Suprapubic skin (tissue), 4 donors: ENCODE measurements around the gene EYA2. TPM values are rescaled to one million over a fixed set of nuclear protein-coding genes. Genes with fewer than 3 reads are reported as not detected.

ENCODE experiments used
- DNase-seq, 2 donors: peaks; one replicate each; pipeline ENCODE4 v3.0.0-alpha.2; 2019; ENCODE audit warnings: low spot score in 2 of 2
- H3K27ac ChIP-seq: fragments of 200-600 bp; sonication (generic); one replicate; pipeline ENCODE4 v1.5.1; 2019
- H3K27me3 ChIP-seq: fragments of 200-600 bp; sonication (generic); one replicate; pipeline ENCODE4 v1.5.1; 2019
- H3K36me3 ChIP-seq: fragments of 200-600 bp; sonication (generic); one replicate; pipeline ENCODE4 v1.5.1; 2019
- H3K4me1 ChIP-seq: fragments of 200-600 bp; sonication (generic); one replicate; pipeline ENCODE4 v1.5.1; 2019
- H3K4me3 ChIP-seq: fragments of 200-600 bp; sonication (generic); one replicate; pipeline ENCODE4 v1.5.1; 2019; ENCODE audit warnings: mild to moderate bottlenecking
- H3K9me3 ChIP-seq: fragments of 200-600 bp; sonication (generic); one replicate; pipeline ENCODE4 v1.5.1; 2019
- EP300 ChIP-seq: sonication (generic); formaldehyde crosslinking; IDR thresholded peaks from one replicate; pipeline ENCODE4 v1.6.1; 2017; ENCODE audit warnings: antibody characterized with exemption
- POLR2A ChIP-seq, 2 donors: fragments of 450-650 bp; IDR thresholded peaks; one replicate each; pipeline ENCODE4 v1.6.1; 2017; ENCODE audit warnings: antibody characterized with exemption in 2 of 2, mild to moderate bottlenecking in 2 of 2, moderate library complexity in 2 of 2
- POLR2AphosphoS5 ChIP-seq, 3 donors: sonication (generic); formaldehyde crosslinking; IDR thresholded peaks; one replicate each; pipeline ENCODE4 v1.6.1; 2017; ENCODE audit warnings: antibody characterized with exemption in 3 of 3
- WGBS: methylation state at CpG from one replicate; pipeline ENCODE4 v1.1.5; 2018; 5-methylcytosine and 5-hydroxymethylcytosine counted together
- total RNA-seq, 4 donors: library from RNA; depleted of rRNA; stranded (reverse); fragments of >200 nt; gene quantifications; one replicate each; pipeline ENCODE4 v1.1.0, GENCODE V29; 2016
- TF ChIP-seq, protein P1 (sequence below), 2 donors: fragments of 200-600 bp in 1 of 2; fragments of 450-650 bp in 1 of 2; sonication (generic) in 1 of 2; IDR thresholded peaks; one replicate each; pipeline ENCODE4 v1.5.1; 2016 to 2019; ENCODE audit warnings: antibody characterized with exemption in 2 of 2, mild to moderate bottlenecking in 1 of 2, moderate library complexity in 1 of 2

Gene EYA2
- total RNA-seq, 4 donors from 2014 or later, result 2.3 to 4.0 (median 3.3) TPM

DNA sequence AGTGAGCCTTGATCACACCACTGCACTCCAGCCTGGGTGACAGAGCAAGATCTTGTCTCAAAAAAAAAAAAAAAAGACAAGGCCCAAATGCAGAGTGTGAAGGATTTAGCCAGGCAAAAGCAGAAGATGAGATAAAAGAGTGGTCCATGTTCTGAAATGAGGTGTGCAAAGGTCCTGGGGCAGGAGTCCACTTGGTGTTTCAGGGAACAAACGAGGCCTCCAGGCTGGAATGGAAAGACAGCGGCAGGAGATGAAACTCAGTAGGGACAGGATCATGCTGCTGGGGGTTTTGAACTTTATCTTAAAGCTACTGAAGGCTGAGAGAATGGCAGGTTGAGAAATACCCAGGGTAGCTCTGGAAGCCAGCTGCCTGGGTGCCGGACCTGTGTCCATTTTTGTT is 283.6 kb downstream of the EYA2 start:
- H3K9me3 ChIP-seq, result no peaks in the 10 kb centered on the region
- 78% methylated on average over 3 of the region's 3 CpGs for WGBS
- no peak for DNase-seq
- TF ChIP-seq EP300, result no peak
- TF ChIP-seq POLR2AphosphoS5 (IDR thresholded peaks at IDR 0.05), result no peak
- TF ChIP-seq POLR2A (IDR thresholded peaks at IDR 0.05), result no peak
- TF ChIP-seq, protein P1, sequence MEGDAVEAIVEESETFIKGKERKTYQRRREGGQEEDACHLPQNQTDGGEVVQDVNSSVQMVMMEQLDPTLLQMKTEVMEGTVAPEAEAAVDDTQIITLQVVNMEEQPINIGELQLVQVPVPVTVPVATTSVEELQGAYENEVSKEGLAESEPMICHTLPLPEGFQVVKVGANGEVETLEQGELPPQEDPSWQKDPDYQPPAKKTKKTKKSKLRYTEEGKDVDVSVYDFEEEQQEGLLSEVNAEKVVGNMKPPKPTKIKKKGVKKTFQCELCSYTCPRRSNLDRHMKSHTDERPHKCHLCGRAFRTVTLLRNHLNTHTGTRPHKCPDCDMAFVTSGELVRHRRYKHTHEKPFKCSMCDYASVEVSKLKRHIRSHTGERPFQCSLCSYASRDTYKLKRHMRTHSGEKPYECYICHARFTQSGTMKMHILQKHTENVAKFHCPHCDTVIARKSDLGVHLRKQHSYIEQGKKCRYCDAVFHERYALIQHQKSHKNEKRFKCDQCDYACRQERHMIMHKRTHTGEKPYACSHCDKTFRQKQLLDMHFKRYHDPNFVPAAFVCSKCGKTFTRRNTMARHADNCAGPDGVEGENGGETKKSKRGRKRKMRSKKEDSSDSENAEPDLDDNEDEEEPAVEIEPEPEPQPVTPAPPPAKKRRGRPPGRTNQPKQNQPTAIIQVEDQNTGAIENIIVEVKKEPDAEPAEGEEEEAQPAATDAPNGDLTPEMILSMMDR (IDR thresholded peaks at IDR 0.05), result no peak
- no peak overlapping the region for H3K27ac ChIP-seq
- H3K27me3 ChIP-seq, result no peaks in the 10 kb centered on the region
- no peaks in the 10 kb centered on the region for H3K4me1 ChIP-seq
- H3K36me3 ChIP-seq, result no peaks in the 10 kb centered on the region
- H3K4me3 ChIP-seq, result no peak overlapping the region

DNA sequence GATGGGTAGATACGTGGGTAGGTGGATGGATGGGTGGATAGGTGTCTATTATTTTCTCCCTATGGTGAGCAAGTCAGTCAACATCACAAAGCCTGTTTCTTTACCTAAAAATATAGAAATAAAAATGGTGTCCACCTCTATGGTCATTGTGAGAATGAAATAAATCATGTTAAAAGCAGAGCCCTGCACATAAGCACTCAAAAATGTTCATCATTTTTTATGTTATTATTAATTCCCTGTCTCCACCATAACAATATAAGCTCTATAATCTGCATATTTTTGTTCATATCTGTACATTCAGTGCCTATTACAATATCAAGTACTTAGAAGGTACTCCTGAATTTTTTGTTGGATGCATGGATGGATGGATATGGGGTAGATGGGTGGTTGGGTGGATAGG is 284.2 kb downstream of the EYA2 start:
- no peak for DNase-seq
- Histone ChIP-seq H3K36me3 (no peaks in the 10 kb centered on the region), H3K9me3 (no peaks in the 10 kb centered on the region), H3K27ac (no peak overlapping the region), H3K27me3 (no peaks in the 10 kb centered on the region), H3K4me3 (no peak overlapping the region), H3K4me1 (no peaks in the 10 kb centered on the region)
- no peak for TF ChIP-seq EP300
- TF ChIP-seq, protein P1 (IDR thresholded peaks at IDR 0.05), result no peak
- no peak for TF ChIP-seq POLR2A (IDR thresholded peaks at IDR 0.05)
- no peak for TF ChIP-seq POLR2AphosphoS5 (IDR thresholded peaks at IDR 0.05)
- 100% methylated on average over 1 of the region's 1 CpG for WGBS

DNA sequence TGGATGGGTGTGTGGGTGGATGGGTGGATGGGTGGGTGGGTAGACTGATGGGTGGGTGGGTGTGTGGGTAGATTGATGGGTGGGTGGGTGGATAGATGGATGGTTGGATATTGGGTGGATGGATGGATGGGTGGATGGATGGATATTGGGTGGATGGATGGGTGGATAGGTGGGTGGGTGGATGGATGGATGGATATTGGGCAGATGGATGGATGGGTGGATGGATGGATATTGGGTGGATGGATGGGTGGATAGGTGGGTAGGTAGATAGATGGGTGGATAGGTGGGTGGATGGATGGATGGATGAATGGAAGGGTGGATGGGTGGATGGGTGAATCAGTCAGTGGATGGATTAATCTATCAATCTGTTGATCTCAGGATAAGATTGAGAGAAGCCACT is 284.6 kb downstream of the EYA2 start:
- Histone ChIP-seq H3K27ac (no peak overlapping the region), H3K9me3 (no peaks in the 10 kb centered on the region), H3K36me3 (no peaks in the 10 kb centered on the region), H3K27me3 (no peaks in the 10 kb centered on the region), H3K4me3 (no peak overlapping the region), H3K4me1 (no peaks in the 10 kb centered on the region)
- no peak for DNase-seq
- no peak for TF ChIP-seq EP300
- TF ChIP-seq, protein P1 (IDR thresholded peaks at IDR 0.05), result no peak
- no peak for TF ChIP-seq POLR2AphosphoS5 (IDR thresholded peaks at IDR 0.05)
- TF ChIP-seq POLR2A (IDR thresholded peaks at IDR 0.05), result no peak

DNA sequence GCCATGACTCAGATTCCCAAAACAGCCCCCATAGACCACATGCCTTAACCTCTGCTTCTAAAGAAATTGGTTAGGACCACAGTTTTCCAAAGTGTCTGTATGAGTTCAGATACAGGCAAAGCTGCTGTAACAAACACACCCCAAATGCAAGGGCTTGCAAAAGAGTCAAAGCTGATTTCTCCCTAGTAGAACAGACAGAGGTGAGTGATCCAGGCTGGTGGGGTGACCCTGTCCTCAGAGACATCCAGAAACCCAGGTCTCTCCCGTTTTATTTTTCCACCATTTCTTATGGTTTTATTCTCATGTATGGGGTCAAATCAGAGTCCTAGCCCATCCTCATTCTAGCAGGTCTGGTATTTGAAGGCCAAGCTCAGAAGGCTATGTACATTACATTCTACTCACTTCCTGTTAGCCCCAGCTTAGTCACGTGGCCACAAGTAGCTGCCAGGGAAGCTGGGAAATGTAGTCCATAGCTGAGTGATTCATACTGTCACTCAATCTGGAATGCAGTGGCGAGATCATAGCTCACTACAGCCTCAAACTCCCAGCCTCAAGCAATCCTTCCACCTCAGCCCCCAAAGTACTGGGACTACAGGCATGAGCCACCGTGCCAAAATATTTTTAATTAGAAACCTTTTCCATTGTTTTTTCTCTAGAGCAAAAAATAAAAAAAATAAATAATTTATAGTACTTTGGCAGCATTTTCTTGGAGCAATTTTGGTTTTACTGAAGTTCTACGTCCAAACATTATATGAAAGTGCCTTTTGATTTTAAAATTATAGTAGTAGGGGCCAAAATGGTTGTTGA is 286.6 kb downstream of the EYA2 start:
- no peak overlapping the region for H3K27ac ChIP-seq
- no peaks in the 10 kb centered on the region for H3K27me3 ChIP-seq
- TF ChIP-seq, protein P1 (IDR thresholded peaks at IDR 0.05), result no peak
- TF ChIP-seq EP300, result no peak
- TF ChIP-seq POLR2A (IDR thresholded peaks at IDR 0.05), result no peak
- no peak for TF ChIP-seq POLR2AphosphoS5 (IDR thresholded peaks at IDR 0.05)
- no peak for DNase-seq
- WGBS, result 74% methylated on average over 5 of the region's 5 CpGs
- no peak overlapping the region for H3K4me3 ChIP-seq
- no peaks in the 10 kb centered on the region for H3K9me3 ChIP-seq
- no peaks in the 10 kb centered on the region for H3K36me3 ChIP-seq
- H3K4me1 ChIP-seq, result no peaks in the 10 kb centered on the region

DNA sequence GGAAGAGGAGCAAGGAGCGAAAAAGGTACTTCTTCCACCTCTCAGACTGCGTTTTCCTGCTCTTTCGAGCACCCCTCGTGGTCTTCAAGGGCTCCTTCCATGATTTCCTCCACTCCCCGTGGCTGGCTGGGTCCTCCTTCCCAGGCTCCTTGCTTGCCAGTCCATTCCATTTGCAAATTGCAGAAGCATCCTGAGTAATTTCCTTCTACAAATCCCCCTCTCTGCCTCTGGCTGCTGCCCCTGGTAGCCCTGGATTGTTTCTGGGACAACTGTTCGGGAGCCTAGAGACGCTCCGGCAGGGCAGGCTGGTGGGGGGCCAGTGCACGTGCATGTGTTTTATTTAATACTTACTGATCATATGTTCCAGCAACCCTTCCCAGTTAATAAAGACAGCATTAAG is 288.7 kb downstream of the EYA2 start:
- WGBS, result 78% methylated on average over 9 of the region's 9 CpGs
- Histone ChIP-seq H3K4me1 (peaks cover 3% of the 10 kb centered on the region), H3K27ac (no peak overlapping the region), H3K9me3 (no peaks in the 10 kb centered on the region), H3K4me3 (no peak overlapping the region), H3K27me3 (no peaks in the 10 kb centered on the region), H3K36me3 (no peaks in the 10 kb centered on the region)
- no peak for TF ChIP-seq POLR2AphosphoS5 (IDR thresholded peaks at IDR 0.05)
- TF ChIP-seq, protein P1 (IDR thresholded peaks at IDR 0.05), result no peak
- TF ChIP-seq POLR2A (IDR thresholded peaks at IDR 0.05), result no peak
- TF ChIP-seq EP300, result no peak
- DNase-seq, result no peak
